HG02610 (cell line): ENCODE measurements around the gene PRRT3.
"Not testable (repeated sequence)": the region's sequence is repeated elsewhere in the genome, so short reads cannot be mapped to it uniquely, and the experiment has no call there.

Experiments used
- ATAC-seq: cut with Tn5 transposase; IDR thresholded peaks from one replicate; pipeline ENCODE4 v1.9.1; 2021; ENCODE audit warnings: mild to moderate bottlenecking, moderate library complexity; ENCODE audit not compliant: unreplicated experiment

The PRRT3 gene

GRCh38 chr3:9947025-9947995 lies 4.9 kb downstream of the PRRT3 start:
- no peak for ATAC-seq

- ATAC-seq, result no peak
These were observed 5.8 kb downstream of the PRRT3 start for GRCh38 chr3:9946112-9947024.

- ATAC-seq, result no peak
These were observed 6.8 kb downstream of the PRRT3 start for GRCh38 chr3:9945358-9945757.

GRCh38 chr3:9944271-9944670 lies 7.9 kb downstream of the PRRT3 start:
- no peak for ATAC-seq

GRCh38 chr3:9942934-9943690 lies 9.1 kb downstream of the PRRT3 start:
- no peak for ATAC-seq

GRCh38 chr3:9942164-9942563 lies 10.0 kb downstream of the PRRT3 start:
- ATAC-seq, result no peak

- ATAC-seq, result no peak
These were observed 11.5 kb downstream of the PRRT3 start for GRCh38 chr3:9940746-9941145.

GRCh38 chr3:9939906-9940305 lies 12.3 kb downstream of the PRRT3 start:
- not testable (repeated sequence) for ATAC-seq

GRCh38 chr3:9938966-9939365 lies 13.2 kb downstream of the PRRT3 start:
- no peak for ATAC-seq

- no peak for ATAC-seq
These were observed 14.5 kb downstream of the PRRT3 start for GRCh38 chr3:9937486-9938238.

- ATAC-seq, result no peak
These were observed 16.2 kb downstream of the PRRT3 start for GRCh38 chr3:9935966-9936510.

- no peak for ATAC-seq
These were observed 17.2 kb downstream of the PRRT3 start for GRCh38 chr3:9934993-9935392.

GRCh38 chr3:9934235-9934621 lies 18.0 kb downstream of the PRRT3 start:
- no peak for ATAC-seq

GRCh38 chr3:9933561-9934234 lies 18.5 kb downstream of the PRRT3 start, which contains the start of gene CRELD1:
CRELD1 (plus strand) TSS chr3:9933834; CDS start chr3:9934439, 605 bp downstream.
- peak; percentile 89 for ATAC-seq

- ATAC-seq, result peak; percentile 71
These were observed 19.2 kb downstream of the PRRT3 start for GRCh38 chr3:9932843-9933560.

- no peak for ATAC-seq
These were observed 19.7 kb downstream of the PRRT3 start for GRCh38 chr3:9932535-9932842.

- no peak for ATAC-seq
These were observed 21.3 kb downstream of the PRRT3 start for GRCh38 chr3:9930804-9931418.

GRCh38 chr3:9928158-9928557 lies 24.1 kb downstream of the PRRT3 start:
- no peak for ATAC-seq
